ENCODE results near the gene SLC27A4. TPM values are rescaled to one million over a fixed set of nuclear protein-coding genes. Genes with fewer than 3 reads are reported as not detected.

SLC27A4 gene
- total and polyA plus RNA-seq, 4 donors = 6.8 to 29.7 (median 24.2) TPM

DNA sequence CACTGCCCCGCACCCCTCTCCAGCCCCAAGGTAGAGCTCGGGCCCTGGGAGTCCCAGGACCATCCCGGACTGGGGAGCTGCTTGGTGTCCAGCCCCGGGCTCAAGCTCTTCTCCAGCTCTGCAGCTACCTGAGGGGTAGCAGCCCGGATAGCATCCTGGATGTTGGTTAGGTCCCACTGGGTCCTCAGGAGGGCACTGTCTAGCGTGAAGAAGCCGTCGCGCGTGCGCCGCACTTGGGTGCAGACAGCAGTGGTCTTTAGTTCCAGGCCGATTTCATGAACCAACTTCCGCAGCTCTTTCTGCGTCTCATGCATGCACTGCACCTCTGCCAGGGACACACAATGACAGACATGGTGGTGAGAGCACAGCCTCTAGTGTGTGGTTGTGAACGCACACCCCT, 30.8 kb upstream of the SLC27A4 start:
- H3K4me1 ChIP-seq (ENCODE audit: control insufficient read depth in 5 of 5, insufficient read depth in 5 of 5, low read length in 5 of 5) = peaks cover 0 to 3% (median 0%) of the 10 kb centered on the region in 5 donors
- DNase-seq = no peak
- no peaks in the 10 kb centered on the region for H3K9me3 ChIP-seq (ENCODE audit: control insufficient read depth in 4 of 4, insufficient read depth in 3 of 4, low read length in 3 of 4)
- TF ChIP-seq, protein P1, sequence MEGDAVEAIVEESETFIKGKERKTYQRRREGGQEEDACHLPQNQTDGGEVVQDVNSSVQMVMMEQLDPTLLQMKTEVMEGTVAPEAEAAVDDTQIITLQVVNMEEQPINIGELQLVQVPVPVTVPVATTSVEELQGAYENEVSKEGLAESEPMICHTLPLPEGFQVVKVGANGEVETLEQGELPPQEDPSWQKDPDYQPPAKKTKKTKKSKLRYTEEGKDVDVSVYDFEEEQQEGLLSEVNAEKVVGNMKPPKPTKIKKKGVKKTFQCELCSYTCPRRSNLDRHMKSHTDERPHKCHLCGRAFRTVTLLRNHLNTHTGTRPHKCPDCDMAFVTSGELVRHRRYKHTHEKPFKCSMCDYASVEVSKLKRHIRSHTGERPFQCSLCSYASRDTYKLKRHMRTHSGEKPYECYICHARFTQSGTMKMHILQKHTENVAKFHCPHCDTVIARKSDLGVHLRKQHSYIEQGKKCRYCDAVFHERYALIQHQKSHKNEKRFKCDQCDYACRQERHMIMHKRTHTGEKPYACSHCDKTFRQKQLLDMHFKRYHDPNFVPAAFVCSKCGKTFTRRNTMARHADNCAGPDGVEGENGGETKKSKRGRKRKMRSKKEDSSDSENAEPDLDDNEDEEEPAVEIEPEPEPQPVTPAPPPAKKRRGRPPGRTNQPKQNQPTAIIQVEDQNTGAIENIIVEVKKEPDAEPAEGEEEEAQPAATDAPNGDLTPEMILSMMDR (IDR thresholded peaks at IDR 0.05; ENCODE audit: control extremely low read depth, extremely low read depth) = no peak
- H3K9ac ChIP-seq (ENCODE audit: insufficient read depth in 1 of 2, low read length in 2 of 2) = no peak overlapping the region
- H3K27ac ChIP-seq (ENCODE audit: low read depth in 1 of 2, low read length in 1 of 2) = no peak overlapping the region
- H3K36me3 ChIP-seq (ENCODE audit: control insufficient read depth in 4 of 4, insufficient read depth in 4 of 4, low read length in 4 of 4) = peaks cover 0 to 33% (median 3%) of the 10 kb centered on the region in 4 donors
- H3K27me3 ChIP-seq (ENCODE audit: control insufficient read depth in 3 of 3, insufficient read depth in 3 of 3, low read length in 2 of 3) = no peaks in the 10 kb centered on the region
- 96 to 97% methylated on average over 16 of the region's 16 CpGs for WGBS, 2 donors
- no peak for ATAC-seq (ENCODE audit: insufficient read depth, low FRiP score)
- no peak overlapping the region for H3K4me3 ChIP-seq

DNA sequence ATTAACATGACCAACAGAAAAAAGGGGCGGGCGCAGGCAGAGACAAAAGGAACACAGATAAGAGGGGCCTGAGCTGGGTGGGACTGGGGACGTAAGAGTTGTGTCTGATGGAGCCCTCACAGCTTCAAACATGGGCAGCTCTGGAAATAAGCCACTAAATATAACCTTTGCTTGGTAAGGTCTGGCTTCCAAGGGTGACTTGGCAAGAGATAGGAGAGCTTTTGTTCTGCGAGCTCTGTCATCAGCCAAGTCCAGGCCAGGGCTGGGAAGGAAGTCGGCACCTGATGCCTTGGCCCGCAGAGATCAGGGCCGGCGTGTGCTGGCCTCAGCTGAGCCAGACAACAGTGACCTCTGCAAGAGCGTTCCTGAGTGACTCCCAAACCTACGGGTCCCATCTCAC, 29.9 kb upstream of the SLC27A4 start:
- Histone ChIP-seq H3K9me3 (ENCODE audit: control insufficient read depth in 4 of 4, insufficient read depth in 3 of 4, low read length in 3 of 4) (no peaks in the 10 kb centered on the region), H3K27me3 (ENCODE audit: control insufficient read depth in 3 of 3, insufficient read depth in 3 of 3, low read length in 2 of 3) (no peaks in the 10 kb centered on the region), H3K4me3 (no peak overlapping the region), H3K9ac (ENCODE audit: insufficient read depth in 1 of 2, low read length in 2 of 2) (no peak overlapping the region), H3K36me3 (ENCODE audit: control insufficient read depth in 4 of 4, insufficient read depth in 4 of 4, low read length in 4 of 4) (peaks cover 1 to 39% (median 7%) of the 10 kb centered on the region in 4 donors), H3K4me1 (ENCODE audit: control insufficient read depth in 5 of 5, insufficient read depth in 5 of 5, low read length in 5 of 5) (peaks cover 0 to 3% (median 0%) of the 10 kb centered on the region in 5 donors), H3K27ac (ENCODE audit: low read depth in 1 of 2, low read length in 1 of 2) (peak overlapping the region in 1 of 2 donors; percentile 65)
- 89 to 92% methylated on average over 10 of the region's 10 CpGs for whole genome bisulfite sequencing, 2 donors
- TF ChIP-seq, protein P1 (IDR thresholded peaks at IDR 0.05; ENCODE audit: control extremely low read depth, extremely low read depth) = no peak
- ATAC-seq (ENCODE audit: insufficient read depth, low FRiP score) (no peak), DNase-seq (no peak)

DNA sequence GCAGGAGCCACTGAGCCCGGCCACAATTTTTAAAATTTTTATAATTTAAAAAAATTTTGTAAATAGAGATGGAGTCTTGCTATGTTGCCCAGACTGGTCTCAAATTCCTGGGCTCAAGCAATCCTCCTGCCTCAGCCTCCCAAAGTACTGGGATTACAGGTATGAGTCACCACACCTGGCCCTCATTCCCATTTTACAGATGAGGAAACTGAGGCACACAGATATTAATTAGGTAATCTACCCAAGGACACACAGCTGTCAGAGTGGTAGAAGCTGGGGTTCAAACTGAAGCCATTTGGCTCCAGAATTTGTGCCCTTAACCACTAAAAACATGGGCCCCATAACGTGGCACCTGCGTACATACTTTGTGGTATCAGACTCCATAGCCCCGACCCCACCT, 25.6 kb upstream of the SLC27A4 start:
- ATAC-seq (ENCODE audit: insufficient read depth, low FRiP score) (no peak), DNase-seq (no peak)
- 95 to 96% methylated on average over 4 of the region's 4 CpGs for WGBS, 2 donors
- peaks cover 0 to 3% (median 0%) of the 10 kb centered on the region in 5 donors for H3K4me1 ChIP-seq (ENCODE audit: control insufficient read depth in 5 of 5, insufficient read depth in 5 of 5, low read length in 5 of 5)
- no peak overlapping the region for H3K27ac ChIP-seq (ENCODE audit: low read depth in 1 of 2, low read length in 1 of 2)
- no peak overlapping the region for H3K4me3 ChIP-seq
- TF ChIP-seq, protein P1 (IDR thresholded peaks at IDR 0.05; ENCODE audit: control extremely low read depth, extremely low read depth) = no peak
- H3K9me3 ChIP-seq (ENCODE audit: control insufficient read depth in 4 of 4, insufficient read depth in 3 of 4, low read length in 3 of 4) = no peaks in the 10 kb centered on the region
- no peaks in the 10 kb centered on the region for H3K27me3 ChIP-seq (ENCODE audit: control insufficient read depth in 3 of 3, insufficient read depth in 3 of 3, low read length in 2 of 3)
- no peak overlapping the region for H3K9ac ChIP-seq (ENCODE audit: insufficient read depth in 1 of 2, low read length in 2 of 2)
- peaks cover 7 to 45% (median 20%) of the 10 kb centered on the region in 4 donors for H3K36me3 ChIP-seq (ENCODE audit: control insufficient read depth in 4 of 4, insufficient read depth in 4 of 4, low read length in 4 of 4)

DNA sequence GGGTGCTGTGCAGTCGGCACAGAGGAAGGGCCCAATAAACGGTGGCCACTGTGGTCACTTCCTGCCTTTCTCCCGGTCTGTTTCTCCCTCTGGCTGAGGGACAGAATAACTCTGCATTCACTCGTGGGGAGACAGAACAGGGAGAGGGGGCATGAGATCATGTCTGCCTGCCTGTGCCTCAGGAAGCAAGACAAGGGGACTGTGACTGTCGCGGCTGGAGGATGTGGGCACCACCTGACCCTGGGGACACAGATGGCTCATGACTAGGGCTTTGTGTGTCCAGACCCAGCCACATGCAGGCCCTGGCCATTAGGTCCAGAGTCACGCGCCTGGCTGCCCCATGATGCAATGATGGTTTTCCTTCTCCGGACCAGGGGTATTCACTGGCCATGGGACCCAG, 23.9 kb upstream of the SLC27A4 start:
- Histone ChIP-seq H3K27ac (ENCODE audit: low read depth in 1 of 2, low read length in 1 of 2) (no peak overlapping the region), H3K4me3 (no peak overlapping the region), H3K9me3 (ENCODE audit: control insufficient read depth in 4 of 4, insufficient read depth in 3 of 4, low read length in 3 of 4) (no peaks in the 10 kb centered on the region), H3K9ac (ENCODE audit: insufficient read depth in 1 of 2, low read length in 2 of 2) (no peak overlapping the region), H3K36me3 (ENCODE audit: control insufficient read depth in 4 of 4, insufficient read depth in 4 of 4, low read length in 4 of 4) (peaks cover 7 to 30% (median 21%) of the 10 kb centered on the region in 4 donors), H3K4me1 (ENCODE audit: control insufficient read depth in 5 of 5, insufficient read depth in 5 of 5, low read length in 5 of 5) (peaks cover 0 to 3% (median 1%) of the 10 kb centered on the region in 5 donors), H3K27me3 (ENCODE audit: control insufficient read depth in 3 of 3, insufficient read depth in 3 of 3, low read length in 2 of 3) (no peaks in the 10 kb centered on the region)
- 70 to 83% methylated on average over 9 of the region's 9 CpGs for WGBS, 2 donors
- no peak for DNase-seq
- TF ChIP-seq, protein P1 (IDR thresholded peaks at IDR 0.05; ENCODE audit: control extremely low read depth, extremely low read depth) = no peak
- ATAC-seq (ENCODE audit: insufficient read depth, low FRiP score) = no peak

Data from lung (tissue), 12 donors.